Activated CD4-positive, alpha-beta memory T cell treated with anti-CD3 and anti-CD28 coated beads for 36 hours (primary cell): ENCODE results near the gene WASF1. TPM values are rescaled to one million over a fixed set of nuclear protein-coding genes. Genes with fewer than 3 reads are reported as not detected.
"Not testable (repeated sequence)": the region's sequence is repeated elsewhere in the genome, so short reads cannot be mapped to it uniquely, and the experiment has no call there.

Experiments used
- CTCF ChIA-PET: fragments of 350-600 bp; sonication (Branson Sonifier 250); formaldehyde crosslinking; loops from one replicate; lab custom pipeline; 2021; ENCODE audit warnings: antibody characterized with exemption, inconsistent platforms; lab: Charles Lee
- POLR2A ChIA-PET: fragments of 350-600 bp; sonication (Branson Sonifier 250); formaldehyde crosslinking; loops from one replicate; lab custom pipeline; 2021; ENCODE audit warnings: antibody characterized with exemption; lab: Charles Lee
- DNase-seq: peaks from one replicate; pipeline ENCODE4 v3.0.0-alpha.2; 2020
- H3K27ac Mint-ChIP-seq: one replicate; pipeline ENCODE4 v1.8.0; 2021; ENCODE audit warnings: mixed read lengths
- H3K27me3 Mint-ChIP-seq: one replicate; pipeline ENCODE4 v1.8.0; 2021; ENCODE audit warnings: mixed read lengths
- H3K36me3 Mint-ChIP-seq: one replicate; pipeline ENCODE4 v1.8.0; 2021; ENCODE audit warnings: mixed read lengths
- H3K4me1 Mint-ChIP-seq: one replicate; pipeline ENCODE4 v1.8.0; 2021; ENCODE audit warnings: low read depth, mixed read lengths
- H3K4me3 Mint-ChIP-seq: one replicate; pipeline ENCODE4 v1.8.0; 2021; ENCODE audit warnings: mild to moderate bottlenecking, mixed read lengths
- H3K9me3 Mint-ChIP-seq: one replicate; pipeline ENCODE4 v1.8.0; 2021; ENCODE audit warnings: mixed read lengths
- intact Hi-C: fragments of 100-400 bp; cut with micrococcal nuclease; formaldehyde crosslinking; loops from one replicate; pipeline ENCODE4 v1.15.1; 2023
- total RNA-seq, 2 experiments: library from RNA; stranded (reverse); gene quantifications; one replicate each; pipeline ENCODE4 v1.2.3, GENCODE V29; 2021

The WASF1 gene
- total RNA-seq, 2 experiments from 2014 or later = 1.9 to 2.6 TPM

DNA sequence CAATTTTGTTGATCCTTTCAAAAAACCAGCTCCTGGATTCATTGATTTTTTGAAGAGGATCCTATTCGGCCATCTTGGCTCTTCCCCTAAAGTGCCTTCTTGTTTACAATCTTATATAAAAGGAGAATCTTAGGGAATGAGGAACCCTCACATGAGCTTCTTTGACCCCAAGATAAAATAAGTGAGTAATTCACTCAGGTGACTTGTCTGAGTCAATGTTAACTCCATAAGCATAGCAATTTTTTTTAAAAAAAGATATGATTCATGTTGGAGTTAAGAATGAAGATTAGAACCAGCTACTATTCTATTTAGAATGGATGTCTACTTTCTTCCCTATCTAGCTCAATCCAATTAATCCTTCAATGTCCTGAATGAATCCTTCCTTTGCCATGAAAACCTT, 21.0 kb downstream of the WASF1 start:
- Mint-ChIP-seq H3K27ac (no peak overlapping the region), H3K4me1 (no peaks in the 10 kb centered on the region), H3K9me3 (no peaks in the 10 kb centered on the region), H3K36me3 (no peaks in the 10 kb centered on the region), H3K27me3 (peaks cover 27% of the 10 kb centered on the region), H3K4me3 (no peak overlapping the region)
- POLR2A ChIA-PET = no interaction called here
- no peak for DNase-seq
- CTCF ChIA-PET = no interaction called here
- intact Hi-C loops = no loop called here

DNA sequence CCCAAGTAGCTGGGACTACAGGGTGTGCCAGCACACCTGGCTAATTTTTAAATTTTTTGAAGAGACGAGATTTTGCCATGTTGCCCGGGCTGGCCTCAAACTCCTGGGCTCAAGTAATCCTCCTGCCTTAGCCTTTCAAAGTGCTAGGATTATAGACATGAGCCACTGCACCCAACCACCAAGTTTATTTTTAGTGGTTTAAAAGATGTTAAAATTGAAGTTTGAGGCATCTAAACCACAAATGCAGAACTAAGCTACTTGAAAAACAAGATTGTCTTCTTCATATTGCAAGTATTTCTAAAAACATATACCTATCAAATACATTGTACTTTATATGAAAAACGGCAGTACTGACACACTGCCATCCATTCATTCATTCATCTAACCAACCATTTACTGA, 31.6 kb downstream of the WASF1 start:
- H3K27me3 Mint-ChIP-seq = peaks cover 12% of the 10 kb centered on the region
- intact Hi-C loops = no loop called here
- H3K4me1 Mint-ChIP-seq = no peaks in the 10 kb centered on the region
- no peak overlapping the region for H3K4me3 Mint-ChIP-seq
- no peaks in the 10 kb centered on the region for H3K9me3 Mint-ChIP-seq
- DNase-seq = no peak
- ChIA-PET POLR2A (no interaction called here), CTCF (no interaction called here)
- no peaks in the 10 kb centered on the region for H3K36me3 Mint-ChIP-seq
- no peak overlapping the region for H3K27ac Mint-ChIP-seq

DNA sequence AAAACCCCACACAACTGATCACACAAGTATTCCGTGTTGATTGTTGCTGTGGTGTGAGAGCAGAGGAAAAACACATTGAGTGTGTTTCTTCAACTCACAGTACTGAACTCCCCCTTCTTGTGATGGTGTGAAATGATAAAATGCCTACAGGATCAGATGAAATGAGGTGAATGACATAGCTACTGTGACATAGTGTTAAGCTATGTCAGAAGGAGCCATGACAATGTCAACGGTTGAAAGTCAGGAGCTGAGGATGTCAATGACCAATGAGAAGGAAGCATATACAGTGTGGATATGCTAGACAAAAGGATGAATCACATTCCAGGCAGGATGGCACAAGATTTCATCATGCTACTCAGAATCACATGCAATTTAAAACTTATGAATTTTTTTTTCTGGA, 38.8 kb downstream of the WASF1 start:
- ChIA-PET POLR2A (no interaction called here), CTCF (no interaction called here)
- peaks cover 18% of the 10 kb centered on the region for H3K27me3 Mint-ChIP-seq
- no peak overlapping the region for H3K4me3 Mint-ChIP-seq
- H3K36me3 Mint-ChIP-seq = no peaks in the 10 kb centered on the region
- no peaks in the 10 kb centered on the region for H3K4me1 Mint-ChIP-seq
- intact Hi-C loops = no loop called here
- no peaks in the 10 kb centered on the region for H3K9me3 Mint-ChIP-seq
- no peak for DNase-seq
- no peak overlapping the region for H3K27ac Mint-ChIP-seq

- no peak for DNase-seq
- Mint-ChIP-seq H3K4me1 (no peaks in the 10 kb centered on the region), H3K36me3 (no peaks in the 10 kb centered on the region), H3K4me3 (no peak overlapping the region), H3K9me3 (no peaks in the 10 kb centered on the region), H3K27me3 (peaks cover 20% of the 10 kb centered on the region), H3K27ac (no peak overlapping the region)
- intact Hi-C loops = no loop called here
- CTCF ChIA-PET = no interaction called here
- POLR2A ChIA-PET = interaction anchor here (0.9 kb wide), 1 partner anchor 9 kb away, joined by 3 read pairs; no protein-coding TSS in a partner anchor
These were observed 40.4 kb downstream of the WASF1 start for GRCh38 chr6:110139052-110139451.

- H3K27me3 Mint-ChIP-seq = peaks cover 19% of the 10 kb centered on the region
- no peak overlapping the region for H3K4me3 Mint-ChIP-seq
- POLR2A ChIA-PET = interaction anchor here (0.9 kb wide), 1 partner anchor 9 kb away, joined by 3 read pairs; no protein-coding TSS in a partner anchor
- no peaks in the 10 kb centered on the region for H3K4me1 Mint-ChIP-seq
- H3K9me3 Mint-ChIP-seq = no peaks in the 10 kb centered on the region
- intact Hi-C loops = no loop called here
- H3K36me3 Mint-ChIP-seq = no peaks in the 10 kb centered on the region
- CTCF ChIA-PET = no interaction called here
- no peak for DNase-seq
- H3K27ac Mint-ChIP-seq = no peak overlapping the region
These were observed 41.3 kb downstream of the WASF1 start for GRCh38 chr6:110137924-110138887.

DNA sequence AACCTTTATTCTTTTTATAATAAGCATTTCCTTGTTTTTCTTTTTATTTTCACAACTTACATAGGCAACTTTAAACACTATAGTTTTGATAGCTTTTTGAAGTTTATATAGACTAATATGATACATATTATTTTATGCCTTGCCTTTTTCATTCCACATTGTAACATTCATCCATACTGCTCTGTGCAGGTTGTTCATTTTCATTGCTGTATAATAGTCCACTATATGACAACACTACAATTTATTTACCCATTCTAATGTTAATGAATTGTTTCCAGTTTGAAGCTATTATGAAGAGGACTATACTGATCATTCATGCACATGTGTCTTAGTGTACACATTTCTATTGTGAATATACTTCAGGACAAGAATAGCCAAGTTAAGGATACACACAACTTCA, 49.1 kb downstream of the WASF1 start:
- H3K4me1 Mint-ChIP-seq = no peaks in the 10 kb centered on the region
- no peak overlapping the region for H3K27ac Mint-ChIP-seq
- H3K4me3 Mint-ChIP-seq = no peak overlapping the region
- peaks cover 2% of the 10 kb centered on the region for H3K9me3 Mint-ChIP-seq
- POLR2A ChIA-PET = interaction anchor here (1.4 kb wide), 1 partner anchor 8 kb away, joined by 3 read pairs; no protein-coding TSS in a partner anchor
- CTCF ChIA-PET = no interaction called here
- no peaks in the 10 kb centered on the region for H3K36me3 Mint-ChIP-seq
- DNase-seq = no peak
- intact Hi-C loops = no loop called here
- H3K27me3 Mint-ChIP-seq = peaks cover 5% of the 10 kb centered on the region

- no peaks in the 10 kb centered on the region for H3K36me3 Mint-ChIP-seq
- intact Hi-C loops = no loop called here
- DNase-seq = no peak
- no peak overlapping the region for H3K27ac Mint-ChIP-seq
- CTCF ChIA-PET = no interaction called here
- peaks cover 2% of the 10 kb centered on the region for H3K9me3 Mint-ChIP-seq
- H3K4me1 Mint-ChIP-seq = no peaks in the 10 kb centered on the region
- POLR2A ChIA-PET = no interaction called here
- H3K4me3 Mint-ChIP-seq = no peak overlapping the region
- no peaks in the 10 kb centered on the region for H3K27me3 Mint-ChIP-seq
These were observed 51.1 kb downstream of the WASF1 start for GRCh38 chr6:110128418-110128817.

DNA sequence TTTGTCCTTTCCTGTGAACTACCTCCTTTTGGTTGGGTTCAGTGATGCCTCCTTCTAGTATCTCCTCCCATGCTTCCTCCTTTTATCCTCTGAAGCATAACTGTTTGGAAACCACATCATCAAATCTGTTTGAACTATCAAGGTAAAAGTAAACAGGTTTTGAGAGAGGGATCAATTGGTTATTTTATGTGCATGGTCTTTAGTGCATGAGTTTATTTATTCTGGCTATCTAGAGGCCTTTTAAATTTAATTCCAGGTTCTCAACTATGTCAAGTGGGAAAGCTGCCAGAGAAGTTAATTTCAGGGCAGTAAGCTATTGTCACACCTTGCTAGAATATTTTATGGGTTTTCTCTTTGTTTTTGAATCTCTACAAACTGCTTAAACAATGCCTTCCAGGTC, 54.1 kb downstream of the WASF1 start:
- ChIA-PET POLR2A (no interaction called here), CTCF (no interaction called here)
- Mint-ChIP-seq H3K27ac (no peak overlapping the region), H3K27me3 (no peaks in the 10 kb centered on the region), H3K9me3 (no peaks in the 10 kb centered on the region), H3K36me3 (no peaks in the 10 kb centered on the region), H3K4me3 (no peak overlapping the region), H3K4me1 (no peaks in the 10 kb centered on the region)
- intact Hi-C loops = no loop called here
- no peak for DNase-seq

DNA sequence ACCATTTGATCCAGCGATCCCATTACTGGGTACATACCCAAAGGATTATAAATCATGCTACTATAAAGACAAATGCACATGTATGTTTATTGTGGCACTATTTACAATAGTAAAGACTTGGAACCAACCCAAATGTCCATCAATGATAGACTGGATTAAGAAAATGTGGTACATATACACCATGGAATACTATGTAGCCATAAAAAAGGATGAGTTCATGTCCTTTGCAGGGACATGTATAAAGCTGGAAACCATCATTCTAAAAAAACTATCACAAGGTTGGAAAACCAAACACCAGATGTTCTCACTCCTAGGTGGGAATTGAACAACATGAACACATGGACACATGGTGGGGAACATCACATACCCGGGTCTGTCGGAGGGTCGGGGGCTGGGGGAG, 57.8 kb downstream of the WASF1 start:
- CTCF ChIA-PET, DNase-seq, H3K27me3 Mint-ChIP-seq, H3K9me3 Mint-ChIP-seq, H3K27ac Mint-ChIP-seq, POLR2A ChIA-PET, H3K4me3 Mint-ChIP-seq, H3K36me3 Mint-ChIP-seq, H3K4me1 Mint-ChIP-seq, intact Hi-C loops: not testable (repeated sequence)

- Mint-ChIP-seq H3K9me3 (no peaks in the 10 kb centered on the region), H3K27ac (no peak overlapping the region), H3K4me3 (no peak overlapping the region), H3K4me1 (no peaks in the 10 kb centered on the region), H3K27me3 (peaks cover 4% of the 10 kb centered on the region), H3K36me3 (no peaks in the 10 kb centered on the region)
- POLR2A ChIA-PET = no interaction called here
- CTCF ChIA-PET = interaction anchor here (0.6 kb wide), 1 partner anchor 151 kb away, joined by 3 read pairs; no protein-coding TSS in a partner anchor
- no peak for DNase-seq
- intact Hi-C loops = no loop called here
These were observed 63.2 kb downstream of the WASF1 start for GRCh38 chr6:110116258-110116657.

DNA sequence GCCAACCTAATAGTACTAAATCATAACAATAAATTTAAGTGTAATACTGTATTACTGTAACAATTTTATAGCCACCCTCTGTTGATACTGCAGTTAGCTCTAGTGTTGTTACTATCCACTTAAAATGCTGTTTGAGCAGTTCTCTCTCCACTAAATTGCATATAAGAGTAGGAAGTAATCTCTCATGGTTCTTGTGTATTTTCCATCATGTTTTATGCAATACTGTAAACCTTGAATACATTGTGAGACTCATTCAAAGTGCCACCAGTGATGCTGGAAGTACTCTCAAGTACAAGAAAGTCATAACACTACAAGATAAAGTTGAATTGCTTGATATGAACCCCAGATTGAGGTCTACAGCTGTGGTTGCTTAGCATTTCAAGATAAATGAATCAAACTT, 65.5 kb downstream of the WASF1 start:
- Mint-ChIP-seq H3K27me3 (peaks cover 4% of the 10 kb centered on the region), H3K27ac (no peak overlapping the region), H3K4me1 (no peaks in the 10 kb centered on the region), H3K9me3 (no peaks in the 10 kb centered on the region), H3K4me3 (no peak overlapping the region), H3K36me3 (no peaks in the 10 kb centered on the region)
- intact Hi-C loops = no loop called here
- DNase-seq = no peak
- ChIA-PET CTCF (no interaction called here), POLR2A (no interaction called here)

DNA sequence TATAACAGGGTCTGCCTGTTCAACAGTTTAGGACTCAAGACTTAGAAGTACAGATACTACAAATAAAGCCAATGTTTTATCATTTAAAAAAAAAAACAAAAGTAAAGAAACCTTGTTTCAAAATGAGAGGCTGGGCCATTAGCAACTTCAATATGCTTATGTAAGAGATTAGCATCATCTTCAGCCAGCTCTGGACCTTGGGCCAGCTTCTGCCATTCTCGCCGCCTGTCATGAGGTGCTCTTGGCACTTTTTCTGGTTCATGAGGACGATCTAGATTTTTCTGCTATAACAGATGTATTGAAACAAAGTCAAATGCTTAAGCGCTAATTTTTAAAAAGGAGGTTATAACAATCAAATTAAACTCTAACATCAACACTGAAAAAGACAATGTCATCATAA, 74.2 kb downstream of the WASF1 start:
- no peaks in the 10 kb centered on the region for H3K36me3 Mint-ChIP-seq
- no peak overlapping the region for H3K27ac Mint-ChIP-seq
- CTCF ChIA-PET = no interaction called here
- no peaks in the 10 kb centered on the region for H3K9me3 Mint-ChIP-seq
- H3K27me3 Mint-ChIP-seq = peaks cover 1% of the 10 kb centered on the region
- DNase-seq = no peak
- H3K4me3 Mint-ChIP-seq = no peak overlapping the region
- intact Hi-C loops = no loop called here
- no peaks in the 10 kb centered on the region for H3K4me1 Mint-ChIP-seq
- POLR2A ChIA-PET = no interaction called here

- Mint-ChIP-seq H3K4me3 (no peak overlapping the region), H3K36me3 (no peaks in the 10 kb centered on the region), H3K9me3 (no peaks in the 10 kb centered on the region), H3K4me1 (no peaks in the 10 kb centered on the region), H3K27me3 (no peaks in the 10 kb centered on the region), H3K27ac (no peak overlapping the region)
- intact Hi-C loops = no loop called here
- POLR2A ChIA-PET = no interaction called here
- CTCF ChIA-PET = interaction anchor here (1.0 kb wide), 1 partner anchor 18 kb away, joined by 3 read pairs; no protein-coding TSS in a partner anchor
- no peak for DNase-seq
These were observed 76.2 kb downstream of the WASF1 start for GRCh38 chr6:110103260-110103659.
